SIG-M5 treated with dmso at 0.1 percent for 504 hours (cell line): ENCODE measurements around the gene TCF19.
"Not testable (repeated sequence)": the region's sequence is repeated elsewhere in the genome, so short reads cannot be mapped to it uniquely, and the experiment has no call there.

ENCODE experiments used
- DNase-seq: peaks from one replicate; lab custom pipeline; 2025; ENCODE audit not compliant: unreplicated experiment; lab: John Stamatoyannopoulos, UW

Gene TCF19

GRCh38 chr6:31158863-31159855, 770 bp downstream of the TCF19 start:
- peak; percentile 45 for DNase-seq

- no peak for DNase-seq
Observed at GRCh38 chr6:31161216-31162126, 3.1 kb downstream of the TCF19 start.

GRCh38 chr6:31162463-31163165, 4.2 kb downstream of the TCF19 start:
- no peak for DNase-seq

- DNase-seq, result no peak
Observed at GRCh38 chr6:31163922-31164321, 5.5 kb downstream of the TCF19 start.

- not testable (repeated sequence) for DNase-seq
Observed at GRCh38 chr6:31164475-31165063, 6.2 kb downstream of the TCF19 start.

- DNase-seq, result not testable (repeated sequence)
Observed at GRCh38 chr6:31165064-31165832, 6.9 kb downstream of the TCF19 start.

GRCh38 chr6:31165986-31166385, 7.6 kb downstream of the TCF19 start:
- no peak for DNase-seq

GRCh38 chr6:31168606-31169005, 10.2 kb downstream of the TCF19 start:
- no peak for DNase-seq

GRCh38 chr6:31169123-31169857, 10.9 kb downstream of the TCF19 start:
- DNase-seq, result peak; percentile 36

GRCh38 chr6:31169858-31170599, 11.6 kb downstream of the TCF19 start:
- not testable (repeated sequence) for DNase-seq

- no peak for DNase-seq
Observed at GRCh38 chr6:31170600-31170881, 12.2 kb downstream of the TCF19 start, which contains the start of gene POU5F1. POU5F1 (minus strand) TSS chr6:31170682; CDS start chr6:31170620, 62 bp downstream.

- no peak for DNase-seq
Observed at GRCh38 chr6:31170987-31171671, 12.7 kb downstream of the TCF19 start.

GRCh38 chr6:31171931-31172905, 13.8 kb downstream of the TCF19 start:
- no peak for DNase-seq

GRCh38 chr6:31172973-31173384, 14.6 kb downstream of the TCF19 start:
- no peak for DNase-seq

- no peak for DNase-seq
Observed at GRCh38 chr6:31173406-31173805, 15.0 kb downstream of the TCF19 start.

- DNase-seq, result no peak
Observed at GRCh38 chr6:31174378-31174777, 16.0 kb downstream of the TCF19 start.

- no peak for DNase-seq
Observed at GRCh38 chr6:31175971-31176370, 17.6 kb downstream of the TCF19 start.
